ENCODE results near the gene UTF1. TPM values are rescaled to one million over a fixed set of nuclear protein-coding genes. Genes with fewer than 3 reads are reported as not detected.

UTF1 gene
- total RNA-seq, 1 donor from 2014 or later = not detected

GRCh38 chr10:133229265-133230043 lies 563 bp upstream of the UTF1 start:
- H3K79me2 ChIP-seq (ENCODE audit: low read depth) = no peaks in the 10 kb centered on the region
- peak overlapping the region; percentile 48 for H3K4me3 ChIP-seq
- H3F3A ChIP-seq (ENCODE audit: low read depth) = peaks cover 8% of the 10 kb centered on the region
- peak overlapping the region; percentile 71 for H3K4me3 Mint-ChIP-seq
- H2AFZ ChIP-seq (replicated peaks) = no peak overlapping the region
- peaks cover 63% of the 10 kb centered on the region for H3K27me3 Mint-ChIP-seq (ENCODE audit: insufficient read depth, low read depth)
- H3K27ac Mint-ChIP-seq = no peak overlapping the region
- no peaks in the 10 kb centered on the region for H3K9me3 ChIP-seq (ENCODE audit: low read depth)
- peaks cover 9% of the 10 kb centered on the region for H3K9me3 Mint-ChIP-seq
- peaks cover 13% of the 10 kb centered on the region for H4K20me1 ChIP-seq (ENCODE audit: low read depth)
- H3K36me3 ChIP-seq = no peaks in the 10 kb centered on the region
- no peak overlapping the region for H3K27ac ChIP-seq
- H3K27me3 ChIP-seq = peaks cover 83% of the 10 kb centered on the region
- H3K9ac ChIP-seq = no peak overlapping the region
- peaks cover 14% of the 10 kb centered on the region for H3K4me1 Mint-ChIP-seq
- H3K4me1 ChIP-seq = peaks cover 13% of the 10 kb centered on the region
- DNase-seq (ENCODE audit: low spot score) = no peak
- H3K36me3 Mint-ChIP-seq = no peaks in the 10 kb centered on the region
- H3K4me2 ChIP-seq = peak overlapping the region; percentile 82
- TF ChIP-seq CTCF (IDR thresholded peaks at IDR 0.05) (no peak), EZH2phosphoT487 (IDR thresholded peaks at IDR 0.05) (peak; percentile 59), EZH2 (IDR thresholded peaks at IDR 0.05) (peak; percentile 84)

GRCh38 chr10:133230387-133231195 lies 574 bp downstream of the UTF1 start:
- peaks cover 9% of the 10 kb centered on the region for H3K9me3 Mint-ChIP-seq
- H3K4me1 Mint-ChIP-seq = peaks cover 14% of the 10 kb centered on the region
- H3K9ac ChIP-seq = no peak overlapping the region
- TF ChIP-seq CTCF (IDR thresholded peaks at IDR 0.05) (no peak), EZH2phosphoT487 (IDR thresholded peaks at IDR 0.05) (no peak), EZH2 (IDR thresholded peaks at IDR 0.05) (peak; percentile 49)
- H4K20me1 ChIP-seq (ENCODE audit: low read depth) = peaks cover 13% of the 10 kb centered on the region
- no peaks in the 10 kb centered on the region for H3K79me2 ChIP-seq (ENCODE audit: low read depth)
- no peaks in the 10 kb centered on the region for H3K36me3 ChIP-seq
- peak overlapping the region; percentile 82 for H3K4me2 ChIP-seq
- peaks cover 69% of the 10 kb centered on the region for H3K27me3 Mint-ChIP-seq (ENCODE audit: insufficient read depth, low read depth)
- H3K27me3 ChIP-seq = peaks cover 94% of the 10 kb centered on the region
- no peaks in the 10 kb centered on the region for H3K36me3 Mint-ChIP-seq
- H3K4me1 ChIP-seq = peaks cover 13% of the 10 kb centered on the region
- H3F3A ChIP-seq (ENCODE audit: low read depth) = peaks cover 8% of the 10 kb centered on the region
- no peak overlapping the region for H3K27ac Mint-ChIP-seq
- H3K4me3 Mint-ChIP-seq = no peak overlapping the region
- H2AFZ ChIP-seq (replicated peaks) = peak overlapping the region; percentile 79
- DNase-seq (ENCODE audit: low spot score) = peak; percentile 75
- H3K9me3 ChIP-seq (ENCODE audit: low read depth) = no peaks in the 10 kb centered on the region
- peak overlapping the region; percentile 48 for H3K4me3 ChIP-seq
- no peak overlapping the region for H3K27ac ChIP-seq

GRCh38 chr10:133231244-133231945 lies 1.4 kb downstream of the UTF1 start:
- Mint-ChIP-seq H3K4me1 (peaks cover 9% of the 10 kb centered on the region), H3K4me3 (peak overlapping the region; percentile 74), H3K27ac (no peak overlapping the region), H3K36me3 (no peaks in the 10 kb centered on the region), H3K9me3 (peaks cover 9% of the 10 kb centered on the region), H3K27me3 (ENCODE audit: insufficient read depth, low read depth) (peaks cover 73% of the 10 kb centered on the region)
- no peaks in the 10 kb centered on the region for H3K79me2 ChIP-seq (ENCODE audit: low read depth)
- H3F3A ChIP-seq (ENCODE audit: low read depth) = peaks cover 11% of the 10 kb centered on the region
- peaks cover 18% of the 10 kb centered on the region for H3K4me1 ChIP-seq
- H3K9ac ChIP-seq = no peak overlapping the region
- H2AFZ ChIP-seq (replicated peaks) = no peak overlapping the region
- H4K20me1 ChIP-seq (ENCODE audit: low read depth) = peaks cover 19% of the 10 kb centered on the region
- H3K4me3 ChIP-seq = no peak overlapping the region
- H3K36me3 ChIP-seq = no peaks in the 10 kb centered on the region
- TF ChIP-seq EZH2 (IDR thresholded peaks at IDR 0.05) = peak; percentile 99
- peak; percentile 97 for TF ChIP-seq EZH2phosphoT487 (IDR thresholded peaks at IDR 0.05)
- no peak for TF ChIP-seq CTCF (IDR thresholded peaks at IDR 0.05)
- DNase-seq (ENCODE audit: low spot score) = no peak
- H3K4me2 ChIP-seq = no peak overlapping the region
- H3K9me3 ChIP-seq (ENCODE audit: low read depth) = no peaks in the 10 kb centered on the region
- peaks cover 100% of the 10 kb centered on the region for H3K27me3 ChIP-seq
- H3K27ac ChIP-seq = no peak overlapping the region
